RWPE1 (cell line): ENCODE results near the gene HRAS.

ENCODE experiments used
- CTCF ChIA-PET: fragments of 350-600 bp; sonication (Branson Sonifier 250); formaldehyde crosslinking; extraction: SDS; loops from one replicate; lab custom pipeline; 2021; lab: Yijun Ruan, JAX
- POLR2A ChIA-PET: fragments of 400-600 bp; formaldehyde crosslinking; extraction: SDS; loops from one replicate; lab custom pipeline; 2020; ENCODE audit warnings: antibody characterized with exemption; ENCODE audit not compliant: low non-redundant PET; lab: Yijun Ruan, JAX
- DNase-seq: peaks from one replicate; pipeline ENCODE4 v3.0.0; 2012; ENCODE audit warnings: low spot score
- H3K27ac ChIP-seq: fragments of 450-650 bp; 2 replicates; pipeline ENCODE4 v1.5.1; 2017
- TF ChIP-seq, protein P1 (sequence below): fragments of 450-650 bp; conservative IDR thresholded peaks from 2 replicates; pipeline ENCODE4 v1.5.1; 2017; ENCODE audit warnings: low read depth, mild to moderate bottlenecking

The HRAS gene

DNA sequence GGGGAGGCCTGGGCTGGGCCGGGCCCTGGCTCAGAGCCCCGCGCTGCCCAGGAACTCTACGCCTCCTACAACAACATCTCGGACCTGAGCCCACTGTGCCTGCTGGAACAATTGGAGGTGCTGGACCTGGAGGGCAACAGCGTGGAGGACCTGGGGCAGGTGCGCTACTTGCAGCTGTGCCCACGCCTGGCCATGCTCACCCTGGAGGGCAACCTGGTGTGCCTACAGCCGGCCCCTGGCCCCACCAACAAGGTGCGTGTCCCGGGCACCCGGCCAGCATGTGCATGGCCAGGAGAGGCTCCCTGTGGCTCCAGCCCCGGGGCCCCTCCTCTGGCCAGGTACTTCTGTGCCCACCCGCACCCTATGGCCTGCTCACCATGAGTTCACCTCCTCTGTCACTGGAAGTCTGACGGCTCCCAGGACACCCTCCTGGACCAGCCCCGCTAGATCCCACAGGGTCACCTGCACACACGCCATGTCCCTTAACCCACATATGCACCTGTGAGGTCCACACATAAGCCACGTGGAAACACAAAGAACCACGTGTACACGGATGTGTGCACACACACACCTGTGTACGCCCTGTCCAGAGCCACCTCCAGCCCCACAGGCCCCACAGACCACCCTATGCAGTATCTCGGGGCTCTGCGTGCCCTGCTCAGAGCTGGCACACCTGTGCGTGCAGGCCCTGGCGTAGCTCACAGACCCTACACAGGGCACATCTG lies 14.8 kb upstream of the HRAS start:
- TF ChIP-seq, protein P1, sequence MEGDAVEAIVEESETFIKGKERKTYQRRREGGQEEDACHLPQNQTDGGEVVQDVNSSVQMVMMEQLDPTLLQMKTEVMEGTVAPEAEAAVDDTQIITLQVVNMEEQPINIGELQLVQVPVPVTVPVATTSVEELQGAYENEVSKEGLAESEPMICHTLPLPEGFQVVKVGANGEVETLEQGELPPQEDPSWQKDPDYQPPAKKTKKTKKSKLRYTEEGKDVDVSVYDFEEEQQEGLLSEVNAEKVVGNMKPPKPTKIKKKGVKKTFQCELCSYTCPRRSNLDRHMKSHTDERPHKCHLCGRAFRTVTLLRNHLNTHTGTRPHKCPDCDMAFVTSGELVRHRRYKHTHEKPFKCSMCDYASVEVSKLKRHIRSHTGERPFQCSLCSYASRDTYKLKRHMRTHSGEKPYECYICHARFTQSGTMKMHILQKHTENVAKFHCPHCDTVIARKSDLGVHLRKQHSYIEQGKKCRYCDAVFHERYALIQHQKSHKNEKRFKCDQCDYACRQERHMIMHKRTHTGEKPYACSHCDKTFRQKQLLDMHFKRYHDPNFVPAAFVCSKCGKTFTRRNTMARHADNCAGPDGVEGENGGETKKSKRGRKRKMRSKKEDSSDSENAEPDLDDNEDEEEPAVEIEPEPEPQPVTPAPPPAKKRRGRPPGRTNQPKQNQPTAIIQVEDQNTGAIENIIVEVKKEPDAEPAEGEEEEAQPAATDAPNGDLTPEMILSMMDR, result no peak
- no peak for DNase-seq
- POLR2A ChIA-PET, result no interaction called here
- CTCF ChIA-PET, result no interaction called here
- H3K27ac ChIP-seq, result no peak overlapping the region

DNA sequence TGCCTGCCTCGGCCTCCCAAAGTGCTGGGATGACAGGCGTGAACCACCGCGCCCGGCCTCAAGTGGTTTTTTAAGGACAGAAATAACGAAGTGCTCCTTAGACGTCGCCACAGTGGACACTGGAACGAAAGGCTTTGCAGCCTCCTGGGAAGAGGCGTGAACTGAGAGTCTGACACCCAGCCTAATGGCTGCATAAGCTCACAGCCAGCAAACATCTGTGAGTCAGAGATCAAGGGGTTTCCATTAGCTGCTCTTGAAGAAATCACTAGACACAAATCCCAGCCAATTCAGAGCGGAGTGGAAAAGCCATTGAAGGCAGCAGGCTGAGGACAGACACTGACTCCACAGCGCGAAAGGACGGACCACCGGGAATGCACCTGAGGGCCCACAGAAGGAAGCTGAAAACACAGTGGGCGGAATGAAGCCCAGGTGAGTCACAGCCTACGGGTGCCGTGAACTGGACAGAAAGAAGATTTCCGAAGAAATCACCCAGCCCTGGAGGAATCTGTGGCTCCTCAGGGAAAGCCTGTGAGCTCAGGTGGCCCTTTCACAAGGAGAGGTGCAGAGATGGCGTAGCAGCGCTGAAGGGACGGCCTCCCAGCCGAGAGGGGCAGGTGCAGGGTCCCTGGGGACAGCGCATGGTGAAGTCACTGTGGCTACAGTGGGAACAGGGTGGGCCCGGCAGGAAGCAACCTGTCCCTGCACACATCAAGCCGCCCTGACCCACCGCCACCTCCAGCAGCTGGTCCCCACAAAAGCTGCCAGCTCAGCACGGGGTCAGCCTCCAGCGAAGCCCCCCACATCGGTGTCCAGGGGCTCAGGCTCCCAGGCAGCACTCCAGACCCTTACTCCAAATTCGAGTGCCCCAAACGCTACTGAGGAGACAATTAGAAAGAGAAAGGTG lies 13.6 kb upstream of the HRAS start:
- POLR2A ChIA-PET, result no interaction called here
- no peak for DNase-seq
- TF ChIP-seq, protein P1, result no peak
- CTCF ChIA-PET, result interaction anchor here (0.6 kb wide), 1 partner anchor 18 kb away, joined by 3 read pairs; no protein-coding TSS in a partner anchor
- peak overlapping the region; percentile 29; the same call in 1 of the 2 replicates for H3K27ac ChIP-seq

DNA sequence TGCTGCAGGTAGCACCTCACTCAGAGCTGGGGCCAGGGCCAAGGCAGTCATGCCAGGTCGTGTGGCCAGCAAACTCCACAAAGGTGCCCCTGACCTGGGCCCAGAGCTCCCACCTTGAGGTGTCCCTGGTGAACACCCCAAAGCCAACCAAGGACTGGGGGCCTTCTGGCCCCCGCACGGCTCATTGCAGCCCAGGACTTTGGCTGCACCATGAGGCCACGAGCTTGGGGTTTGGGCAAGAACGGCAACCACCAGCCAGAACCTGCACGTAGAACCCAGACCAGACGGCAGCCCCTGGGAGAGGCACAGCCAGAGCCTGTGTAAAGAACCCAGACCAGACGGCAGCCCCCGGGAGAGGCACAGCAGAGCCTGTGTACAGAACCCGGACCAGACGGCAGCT lies 9.8 kb upstream of the HRAS start:
- POLR2A ChIA-PET, result no interaction called here

DNA sequence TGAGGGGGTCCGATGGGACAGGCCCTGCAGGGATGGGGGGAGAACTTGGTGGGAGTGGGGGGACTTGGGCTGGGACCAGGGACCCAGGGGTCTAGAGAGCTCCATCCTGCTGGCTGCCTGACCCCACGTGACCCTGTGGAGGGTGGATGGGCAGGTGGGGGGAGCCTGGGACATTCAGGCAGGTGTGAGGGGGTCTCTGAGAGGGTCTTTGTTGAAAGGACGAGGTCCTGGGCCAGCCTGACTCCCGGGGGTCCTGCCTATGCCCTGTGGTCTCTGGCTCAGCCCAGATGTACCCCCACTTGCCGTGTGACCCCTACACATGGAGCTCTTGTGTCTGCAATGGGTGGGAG lies 9.4 kb upstream of the HRAS start:
- ChIA-PET CTCF (no interaction called here), POLR2A (no interaction called here)
- no peak overlapping the region for H3K27ac ChIP-seq
- TF ChIP-seq, protein P1, result no peak
- no peak for DNase-seq

More for the DNA sequence above, 9.8 kb upstream of the HRAS start:
- no peak overlapping the region for H3K27ac ChIP-seq
- DNase-seq, result no peak
- CTCF ChIA-PET, result no interaction called here
- TF ChIP-seq, protein P1, result no peak

DNA sequence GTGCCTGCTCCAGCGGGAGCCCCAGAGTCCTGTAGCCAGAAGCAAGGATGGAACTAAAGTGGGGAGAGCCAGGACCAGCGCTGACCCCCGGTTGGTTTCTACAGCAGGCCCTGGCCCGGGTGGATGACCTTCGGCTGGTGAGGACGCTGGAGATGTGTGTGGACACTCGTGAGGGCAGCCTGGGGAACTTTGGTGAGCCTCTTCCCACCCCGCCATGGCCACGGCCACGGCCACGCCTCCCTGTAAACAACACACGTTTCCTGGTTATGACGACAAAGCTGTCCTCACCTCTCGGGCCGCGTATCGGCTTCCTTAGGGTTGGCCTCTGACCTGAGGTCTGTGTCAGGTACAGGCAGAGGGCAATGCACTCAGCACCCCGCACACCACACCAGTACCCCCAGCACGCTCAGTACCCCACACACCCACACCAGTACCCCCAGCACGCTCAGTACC lies 6.1 kb upstream of the HRAS start:
- CTCF ChIA-PET, result interaction anchor here (2.4 kb wide), 1 partner anchor 13 kb away, joined by 10 read pairs; no protein-coding TSS in a partner anchor
- no peak for DNase-seq
- POLR2A ChIA-PET, result no interaction called here
- no peak overlapping the region for H3K27ac ChIP-seq
- TF ChIP-seq, protein P1, result no peak
